IPS-15b (cell line): Measurements from ENCODE around the gene SMTN.

Experiments used
- H3K27me3 ChIP-seq: one replicate; pipeline ENCODE4 v1.6.1; 2013; ENCODE audit warnings: low read length; ENCODE audit not compliant: control insufficient read depth, insufficient read depth
- H3K36me3 ChIP-seq: one replicate; pipeline ENCODE4 v1.6.1; 2013; ENCODE audit warnings: low read length; ENCODE audit not compliant: control insufficient read depth, insufficient read depth
- H3K4me1 ChIP-seq: one replicate; pipeline ENCODE4 v1.6.1; 2013; ENCODE audit warnings: mild to moderate bottlenecking, low read length; ENCODE audit not compliant: control insufficient read depth, insufficient read depth
- H3K4me3 ChIP-seq: one replicate; pipeline ENCODE4 v1.5.1; 2013; ENCODE audit warnings: low read depth, low read length
- H3K9ac ChIP-seq: one replicate; pipeline ENCODE4 v1.6.1; 2013; ENCODE audit warnings: low read depth, mild to moderate bottlenecking, low read length
- H3K9me3 ChIP-seq: one replicate; pipeline ENCODE4 v1.6.1; 2013; ENCODE audit warnings: mild to moderate bottlenecking, low read length; ENCODE audit not compliant: control insufficient read depth, insufficient read depth

The SMTN gene

GRCh38 chr22:31080848-31081649 lies at the start of gene SMTN:
TSS of gene SMTN (plus strand) at chr22:31081318. CDS start at chr22:31083259, 1,941 bp downstream.
- Histone ChIP-seq H3K9ac (peak within 1 kb of the TSS; percentile 77), H3K4me1 (peaks cover 5% of the 10 kb centered on the region), H3K4me3 (peak within 1 kb of the TSS; percentile 66), H3K27me3 (peaks cover 9% of the 10 kb centered on the region), H3K9me3 (no peaks in the 10 kb centered on the region), H3K36me3 (no peaks in the 10 kb centered on the region)

DNA sequence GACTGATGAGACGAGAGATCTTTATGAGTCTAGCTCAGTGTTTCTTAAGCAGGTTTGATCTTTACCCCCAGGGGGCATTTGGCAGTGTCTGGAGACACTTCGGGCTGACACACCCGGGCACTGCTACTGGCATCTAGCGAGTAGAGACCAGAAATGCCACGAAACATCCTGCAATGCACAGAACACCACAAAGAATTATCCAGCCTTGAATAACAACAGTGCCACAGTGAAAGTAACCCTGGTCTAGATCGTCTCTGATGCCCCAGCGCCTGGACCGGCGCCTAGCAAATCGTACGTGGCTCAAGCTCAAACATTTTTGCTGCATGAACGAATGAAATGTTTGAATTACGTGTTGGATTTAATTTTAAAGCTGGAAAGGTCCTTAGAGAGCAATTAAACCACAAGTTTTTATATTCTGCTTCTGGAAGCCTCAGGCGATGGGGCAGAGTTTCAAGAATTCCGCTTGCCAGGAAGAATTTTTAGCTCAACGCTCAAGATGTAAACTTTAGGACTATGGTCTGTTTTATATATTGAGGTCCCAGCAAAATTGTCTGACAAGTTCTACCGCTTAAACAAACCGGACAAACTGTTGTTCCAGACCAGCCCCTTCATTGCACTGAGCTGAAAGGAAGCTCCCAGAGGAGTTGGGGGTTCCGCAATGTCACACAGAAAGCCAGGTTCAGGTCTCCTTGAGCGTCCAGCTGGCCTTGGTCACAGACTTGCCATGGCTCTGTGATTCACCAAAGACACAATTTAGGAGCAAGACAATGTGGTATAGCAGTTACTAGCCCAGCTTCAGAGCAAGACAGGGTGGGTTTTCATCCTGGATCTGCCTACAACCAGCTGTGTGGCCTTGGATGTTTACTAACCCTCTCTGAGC lies 44.2 kb upstream of the SMTN start:
- Histone ChIP-seq H3K9ac (no peak overlapping the region), H3K36me3 (no peaks in the 10 kb centered on the region), H3K9me3 (no peaks in the 10 kb centered on the region), H3K4me3 (no peak overlapping the region), H3K27me3 (no peaks in the 10 kb centered on the region), H3K4me1 (no peaks in the 10 kb centered on the region)

DNA sequence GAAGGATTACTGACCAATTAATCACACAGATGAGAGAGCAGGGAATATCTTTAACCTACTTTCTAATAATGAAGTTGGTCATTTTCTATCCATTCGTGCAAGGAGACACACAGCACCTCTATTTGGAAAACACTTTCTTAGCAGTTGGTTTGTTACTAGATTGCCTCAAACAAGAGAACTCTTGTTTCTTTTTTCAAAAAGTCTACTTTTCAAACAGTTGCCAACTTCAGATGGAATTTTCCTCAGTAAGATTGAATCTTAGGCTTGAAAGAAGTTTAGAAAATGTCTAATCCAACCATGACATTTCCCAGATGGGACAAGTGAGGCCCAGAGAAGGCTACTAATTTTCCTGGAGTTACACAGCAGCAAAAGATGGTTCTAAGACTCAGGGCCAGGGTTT lies 42.4 kb upstream of the SMTN start:
- Histone ChIP-seq H3K4me3 (no peak overlapping the region), H3K9me3 (no peaks in the 10 kb centered on the region), H3K9ac (no peak overlapping the region), H3K36me3 (no peaks in the 10 kb centered on the region), H3K27me3 (no peaks in the 10 kb centered on the region), H3K4me1 (no peaks in the 10 kb centered on the region)

GRCh38 chr22:31039393-31039792 lies 41.7 kb upstream of the SMTN start:
- Histone ChIP-seq H3K36me3 (no peaks in the 10 kb centered on the region), H3K4me1 (no peaks in the 10 kb centered on the region), H3K9me3 (no peaks in the 10 kb centered on the region), H3K9ac (no peak overlapping the region), H3K4me3 (no peak overlapping the region), H3K27me3 (no peaks in the 10 kb centered on the region)

DNA sequence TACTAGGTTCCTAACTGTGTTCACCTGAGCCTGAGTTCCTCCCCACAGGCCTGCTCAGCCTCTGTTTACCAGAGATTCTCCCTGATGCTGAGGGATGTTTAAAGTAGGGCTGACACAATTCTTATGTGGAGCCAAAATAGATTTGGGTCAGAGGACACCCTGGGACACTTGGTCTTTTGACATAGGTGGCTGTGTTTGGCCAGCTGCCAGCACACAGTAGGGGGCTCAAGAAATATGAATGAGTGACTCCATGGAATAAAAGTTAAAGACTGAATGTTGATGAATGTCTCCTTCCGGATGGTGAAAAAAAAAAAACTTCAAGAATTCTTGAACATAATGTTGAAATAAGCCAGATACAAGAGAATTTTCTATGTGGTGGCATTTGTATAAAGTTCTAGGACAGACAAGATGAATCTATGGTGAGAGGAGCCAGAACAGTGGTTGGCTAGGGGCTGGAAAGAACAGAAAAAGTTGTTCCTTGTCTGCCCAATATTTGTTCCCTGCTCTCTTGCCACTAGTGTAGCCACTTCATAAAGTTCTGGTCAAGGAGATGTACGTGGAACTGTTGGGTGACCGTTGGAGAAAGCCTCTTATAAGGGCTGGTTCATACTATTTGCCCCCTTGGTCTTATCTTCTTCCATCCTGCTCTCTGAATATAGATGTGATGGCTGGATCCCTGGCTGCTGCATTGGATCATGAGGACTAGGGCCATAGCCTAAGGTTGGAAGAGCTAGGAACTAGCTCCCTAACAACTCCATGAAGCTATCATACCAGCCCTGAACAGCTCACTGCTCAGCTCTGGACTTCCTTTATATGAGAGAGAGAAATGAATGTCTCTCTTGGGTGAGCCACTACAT lies 40.3 kb upstream of the SMTN start:
- Histone ChIP-seq H3K9me3 (no peaks in the 10 kb centered on the region), H3K4me1 (no peaks in the 10 kb centered on the region)

GRCh38 chr22:31044262-31044861 lies 36.8 kb upstream of the SMTN start:
- no peak overlapping the region for H3K9ac ChIP-seq
- no peaks in the 10 kb centered on the region for H3K27me3 ChIP-seq
- no peaks in the 10 kb centered on the region for H3K36me3 ChIP-seq
- H3K4me1 ChIP-seq: no peaks in the 10 kb centered on the region
- no peak overlapping the region for H3K4me3 ChIP-seq
- H3K9me3 ChIP-seq: no peaks in the 10 kb centered on the region

More for the DNA sequence above, 40.3 kb upstream of the SMTN start:
- Histone ChIP-seq H3K27me3 (no peaks in the 10 kb centered on the region), H3K9ac (no peak overlapping the region), H3K36me3 (no peaks in the 10 kb centered on the region), H3K4me3 (no peak overlapping the region)

DNA sequence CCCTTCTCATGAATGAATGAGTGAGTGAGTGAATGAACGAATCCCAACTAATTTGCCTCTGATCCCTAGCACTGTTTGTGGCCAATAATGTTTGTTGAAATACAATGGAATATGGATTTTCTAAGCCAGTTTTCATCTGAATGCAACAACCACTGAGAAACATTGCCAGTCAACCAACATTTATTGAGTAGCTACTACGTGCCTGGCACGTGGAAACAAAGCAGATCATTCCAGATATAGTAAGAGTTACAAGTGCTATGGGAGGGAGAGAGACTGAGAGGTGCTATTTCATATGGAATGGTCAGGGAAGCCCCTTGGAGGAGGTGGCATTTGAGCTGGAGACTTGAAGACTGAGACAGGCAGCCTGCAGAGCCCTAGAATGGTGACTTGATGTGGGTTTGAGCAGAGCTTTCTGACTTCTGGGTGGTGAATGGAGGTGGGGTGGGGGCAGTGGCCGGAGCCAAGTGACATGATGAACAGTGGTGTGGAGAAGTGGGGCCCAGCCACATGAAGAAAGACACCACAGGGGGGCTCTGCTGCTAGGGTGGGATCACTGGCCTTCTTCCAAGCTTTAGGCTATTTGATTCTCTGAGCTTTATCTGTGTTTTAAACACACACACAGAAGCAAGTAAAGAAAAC lies 35.1 kb upstream of the SMTN start:
- no peaks in the 10 kb centered on the region for H3K4me1 ChIP-seq
- H3K9me3 ChIP-seq: no peaks in the 10 kb centered on the region
- no peak overlapping the region for H3K9ac ChIP-seq
- H3K36me3 ChIP-seq: no peaks in the 10 kb centered on the region
- H3K4me3 ChIP-seq: no peak overlapping the region
- H3K27me3 ChIP-seq: no peaks in the 10 kb centered on the region

- H3K27me3 ChIP-seq: no peaks in the 10 kb centered on the region
- no peak overlapping the region for H3K4me3 ChIP-seq
- no peak overlapping the region for H3K9ac ChIP-seq
- no peaks in the 10 kb centered on the region for H3K9me3 ChIP-seq
- H3K4me1 ChIP-seq: no peaks in the 10 kb centered on the region
- H3K36me3 ChIP-seq: no peaks in the 10 kb centered on the region
Observed at GRCh38 chr22:31046539-31047226, 34.4 kb upstream of the SMTN start.

DNA sequence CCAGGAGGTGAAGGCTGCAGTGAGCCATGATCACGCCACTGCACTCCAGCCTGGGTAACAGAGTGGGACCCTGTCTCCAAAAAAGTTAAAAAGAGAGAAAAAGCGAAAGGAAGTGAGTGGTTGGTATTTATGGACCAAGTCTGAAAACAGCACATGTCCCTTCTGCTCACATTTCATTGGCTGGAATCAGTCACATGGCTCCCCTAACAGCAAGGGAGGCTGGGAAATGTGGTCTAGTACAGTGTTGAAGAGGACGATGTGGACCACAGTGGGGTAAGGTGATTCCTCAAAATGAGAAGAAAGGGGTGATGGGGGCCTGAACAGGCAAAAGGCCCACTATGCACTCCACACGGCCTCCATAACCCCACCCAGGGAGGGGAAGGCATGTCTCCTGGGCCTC lies 32.5 kb upstream of the SMTN start:
- H3K27me3 ChIP-seq: no peaks in the 10 kb centered on the region
- H3K4me1 ChIP-seq: no peaks in the 10 kb centered on the region
- H3K9me3 ChIP-seq: no peaks in the 10 kb centered on the region
- no peaks in the 10 kb centered on the region for H3K36me3 ChIP-seq
- no peak overlapping the region for H3K9ac ChIP-seq
- no peak overlapping the region for H3K4me3 ChIP-seq

DNA sequence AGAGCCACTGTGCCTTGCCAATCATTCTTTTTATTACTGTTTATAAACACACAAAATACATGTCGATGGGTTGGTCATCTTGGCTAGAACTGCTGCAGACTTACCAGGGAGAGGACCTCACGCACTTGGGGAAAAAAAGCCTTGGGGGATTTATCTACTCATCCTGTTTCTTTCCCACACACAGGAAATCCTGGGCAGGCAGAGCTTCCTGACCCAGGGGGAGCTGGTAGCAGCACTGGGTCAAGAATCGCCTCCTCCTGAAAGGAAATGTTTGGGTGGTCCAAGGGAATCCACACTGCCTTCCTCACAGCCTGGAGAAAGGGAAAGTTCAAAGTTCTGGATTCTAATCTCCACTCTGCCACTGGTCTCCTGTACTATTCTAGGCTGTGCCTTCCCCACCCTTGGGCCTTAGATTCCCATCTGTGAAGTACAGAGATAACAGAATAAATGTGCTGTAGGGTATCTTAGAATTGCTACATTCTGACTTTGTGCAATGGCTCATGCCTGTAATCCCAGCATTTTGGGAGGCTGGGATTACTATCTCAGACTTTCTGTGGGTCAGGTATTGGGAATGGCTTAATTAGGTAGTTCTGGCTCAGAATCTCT lies 31.2 kb upstream of the SMTN start:
- H3K27me3 ChIP-seq: no peaks in the 10 kb centered on the region
- no peak overlapping the region for H3K4me3 ChIP-seq
- no peaks in the 10 kb centered on the region for H3K9me3 ChIP-seq
- no peaks in the 10 kb centered on the region for H3K36me3 ChIP-seq
- no peak overlapping the region for H3K9ac ChIP-seq
- no peaks in the 10 kb centered on the region for H3K4me1 ChIP-seq
